ENCODE results near the gene TNRC18.

- TF ChIP-seq GLIS3 (CRISPR knock-in tag; IDR thresholded peaks at IDR 0.05) (no peak), ZFP30 (CRISPR knock-in tag; IDR thresholded peaks at IDR 0.05) (no peak), ZC3H10 (CRISPR knock-in tag; IDR thresholded peaks at IDR 0.05) (no peak), TOX (CRISPR knock-in tag; IDR thresholded peaks at IDR 0.05; ENCODE audit: borderline replicate concordance) (no peak), TSHZ2 (CRISPR knock-in tag; IDR thresholded peaks at IDR 0.05) (no peak), ZNF70 (CRISPR knock-in tag; IDR thresholded peaks at IDR 0.05) (no peak), ZFP3 (CRISPR knock-in tag; IDR thresholded peaks at IDR 0.05) (no peak)
These were observed 129.3 kb downstream of the TNRC18 start for GRCh38 chr7:5294169-5294987.
